HepG2 (cell line): ENCODE results near the gene MEMO1. TPM values are rescaled to one million over a fixed set of nuclear protein-coding genes. Genes with fewer than 3 reads are reported as not detected.

Source experiments
- EP300 ChIP-seq, 3 experiments: sonication (generic) in 1 of 3; formaldehyde crosslinking in 1 of 3; IDR thresholded peaks; 2 replicates each; pipeline versions ENCODE4 v1.5.1 to v1.6.1; 2011 to 2020; ENCODE audit warnings: low read depth in 2 of 3, low read length in 2 of 3, borderline replicate concordance in 1 of 3, improper control_type of control experiment in 1 of 3, mild to moderate bottlenecking in 1 of 3, missing genetic modification reagents in 1 of 3, moderate library complexity in 1 of 3
- FOXP1 ChIP-seq, 2 experiments: fragments of 450-650 bp in 1 of 2; IDR thresholded peaks; 2 replicates each; pipeline ENCODE4 v1.6.1; 2017 to 2018; ENCODE audit warnings: antibody characterized with exemption in 1 of 2
- HES4 ChIP-seq: sonication (generic); formaldehyde crosslinking; IDR thresholded peaks from 2 replicates; pipeline ENCODE4 v1.9.0; 2021; ENCODE audit warnings: mild to moderate bottlenecking, missing genetic modification reagents, borderline replicate concordance
- HMG20A ChIP-seq: IDR thresholded peaks from 2 replicates; pipeline ENCODE4 v1.6.1; 2016; ENCODE audit warnings: borderline replicate concordance
- HMGXB3 ChIP-seq: sonication (generic); formaldehyde crosslinking; IDR thresholded peaks from 2 replicates; pipeline ENCODE4 v1.4.0; 2020; ENCODE audit warnings: missing genetic modification reagents, borderline replicate concordance
- MEF2D ChIP-seq: sonication (generic); formaldehyde crosslinking; IDR thresholded peaks from 2 replicates; pipeline ENCODE4 v1.5.1; 2020; ENCODE audit warnings: mild to moderate bottlenecking, missing genetic modification reagents
- RARG ChIP-seq: sonication (generic); formaldehyde crosslinking; IDR thresholded peaks from 2 replicates; pipeline ENCODE4 v1.4.0; 2020; ENCODE audit warnings: low read depth, mild to moderate bottlenecking, missing genetic modification reagents
- SRSF1 ChIP-seq: fragments of 200-400 bp; formaldehyde crosslinking; optimal IDR thresholded peaks from 2 replicates; pipeline ENCODE3; 2017; ENCODE audit warnings: mild to moderate bottlenecking, low read depth, low read length, moderate library complexity
- TAF15 ChIP-seq: fragments of 200-400 bp; formaldehyde crosslinking; IDR thresholded peaks from one replicate; pipeline ENCODE4 v1.6.1; 2018; ENCODE audit warnings: mild to moderate bottlenecking, low read depth, low read length; ENCODE audit not compliant: poor library complexity, severe bottlenecking
- YEATS2 ChIP-seq: sonication (generic); formaldehyde crosslinking; IDR thresholded peaks from 2 replicates; pipeline ENCODE4 v1.4.0; 2020; ENCODE audit warnings: missing genetic modification reagents, borderline replicate concordance
- ZNF33B ChIP-seq: sonication (generic); formaldehyde crosslinking; IDR thresholded peaks from 2 replicates; pipeline ENCODE4 v1.5.1; 2020; ENCODE audit warnings: mild to moderate bottlenecking, missing genetic modification reagents
- ZNF496 ChIP-seq: sonication (generic); formaldehyde crosslinking; IDR thresholded peaks from 2 replicates; pipeline ENCODE4 v1.8.1; 2023; ENCODE audit warnings: mild to moderate bottlenecking, moderate library complexity, missing genetic modification reagents; ENCODE audit not compliant: insufficient replicate concordance
- ZNF598 ChIP-seq: sonication (generic); formaldehyde crosslinking; IDR thresholded peaks from 2 replicates; pipeline ENCODE4 v1.5.1; 2020; ENCODE audit warnings: mild to moderate bottlenecking, missing genetic modification reagents, borderline replicate concordance
- ZNF687 ChIP-seq: sonication (generic); formaldehyde crosslinking; IDR thresholded peaks from 2 replicates; pipeline ENCODE4 v1.5.1; 2020; ENCODE audit warnings: mild to moderate bottlenecking, missing genetic modification reagents, moderate library complexity
- polyA plus RNA-seq, 8 experiments: library from polyadenylated mRNA; depleted of rRNA in 3 of 8; stranded (reverse) in 7 of 8; unstranded in 1 of 8; fragments of >200 nt; fragmentation: Illumina TruSeq in 4 of 8; extraction: Trizol in 4 of 8; gene quantifications; 2 replicates each; pipeline versions ENCODE4 v1.2.1 to v1.2.3, GENCODE V29; 2011 to 2016; ENCODE audit warnings: low read depth in 4 of 8, missing spikeins in 1 of 8, mixed read lengths in 1 of 8; ENCODE audit not compliant: insufficient read depth in 1 of 8
- total RNA-seq, 5 experiments: library from RNA; depleted of rRNA; stranded (reverse); fragments of >200 nt; fragmentation: Illumina TruSeq; extraction: Trizol; gene quantifications; 2 replicates each; pipeline ENCODE4 v1.2.3, GENCODE V29; 2016; ENCODE audit warnings: low read depth in 1 of 5
- TF ChIP-seq, protein P1 (sequence below): sonication (generic); formaldehyde crosslinking; conservative IDR thresholded peaks from 2 replicates; pipeline ENCODE4 v1.5.0; 2020; ENCODE audit warnings: missing genetic modification reagents

Gene MEMO1
- total and polyA plus RNA-seq, 2 of the 13 experiments (the other 11 are each of a cell fraction or from before 2014, with no cell fraction given), result 69.8 to 81.6 TPM

DNA sequence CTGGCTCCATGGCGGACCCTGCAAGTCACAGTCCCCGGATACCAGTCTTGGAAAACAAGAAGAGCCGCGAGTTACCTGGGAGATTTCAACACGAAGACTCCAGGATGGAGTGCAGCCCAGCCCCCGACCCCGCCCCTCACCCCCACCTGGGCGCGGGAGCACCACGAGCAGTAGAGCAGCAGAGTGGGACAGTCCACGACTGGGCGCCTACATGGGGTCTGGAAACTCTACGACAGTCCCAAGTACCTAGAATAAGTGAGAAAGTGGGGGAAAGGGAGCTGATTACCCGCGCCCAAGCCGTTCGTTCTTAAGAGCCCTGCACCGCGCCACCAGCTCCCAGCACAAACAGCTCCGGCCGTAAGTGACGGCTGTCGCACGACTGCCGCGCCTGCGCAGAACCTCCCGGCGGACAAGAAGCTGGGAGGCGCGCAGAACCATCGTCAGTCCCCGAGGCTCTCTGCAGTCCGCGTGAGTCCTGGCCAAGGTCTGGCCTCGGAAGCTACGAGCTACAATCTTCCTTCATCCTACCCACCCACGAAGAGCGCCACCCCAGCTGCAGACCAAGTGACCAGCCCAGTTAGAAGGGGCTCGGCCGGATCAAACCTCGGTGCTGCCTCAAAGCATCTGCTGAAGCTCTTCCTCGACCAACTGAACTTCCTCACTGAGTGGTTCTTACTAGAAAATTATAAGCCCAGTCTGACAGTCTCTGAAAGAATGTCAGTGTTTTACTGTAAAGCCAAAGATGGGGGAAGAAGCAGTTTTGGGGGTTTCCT, 28.8 kb upstream of the MEMO1 start, which contains the start of gene DPY30 (continued):
- TF ChIP-seq ZNF687 (CRISPR knock-in tag) (peak; percentile 98), YEATS2 (peak; percentile 91), TAF15 (no peak), HMG20A (no peak), ZNF598 (CRISPR knock-in tag) (peak; percentile 96), HES4 (CRISPR knock-in tag) (peak; percentile 88), HMGXB3 (peak; percentile 48; the same call in 1 of the 2 replicates), RARG (CRISPR knock-in tag) (no peak), EP300 (IDR thresholded peaks at IDR 0.05; ENCODE audit: low read depth in 2 of 2, low read length in 2 of 2) (0 out of 4 replicates have a peak, but pooled peaks of 1 of the 2 experiments have one; percentile 21), EP300 (CRISPR knock-in tag; IDR thresholded peaks at IDR 0.05; ENCODE audit: borderline replicate concordance) (no peak), SRSF1 (peak; percentile 95), MEF2D (CRISPR knock-in tag) (peak; percentile 79), FOXP1 (IDR thresholded peaks at IDR 0.05) (no peak), FOXP1 (CRISPR knock-in tag; IDR thresholded peaks at IDR 0.05) (no peak), ZNF496 (CRISPR knock-in tag) (no peak), ZNF33B (CRISPR knock-in tag) (0 out of 2 replicates have a peak, but pooled peaks have one; percentile 54)
- TF ChIP-seq, protein P1, sequence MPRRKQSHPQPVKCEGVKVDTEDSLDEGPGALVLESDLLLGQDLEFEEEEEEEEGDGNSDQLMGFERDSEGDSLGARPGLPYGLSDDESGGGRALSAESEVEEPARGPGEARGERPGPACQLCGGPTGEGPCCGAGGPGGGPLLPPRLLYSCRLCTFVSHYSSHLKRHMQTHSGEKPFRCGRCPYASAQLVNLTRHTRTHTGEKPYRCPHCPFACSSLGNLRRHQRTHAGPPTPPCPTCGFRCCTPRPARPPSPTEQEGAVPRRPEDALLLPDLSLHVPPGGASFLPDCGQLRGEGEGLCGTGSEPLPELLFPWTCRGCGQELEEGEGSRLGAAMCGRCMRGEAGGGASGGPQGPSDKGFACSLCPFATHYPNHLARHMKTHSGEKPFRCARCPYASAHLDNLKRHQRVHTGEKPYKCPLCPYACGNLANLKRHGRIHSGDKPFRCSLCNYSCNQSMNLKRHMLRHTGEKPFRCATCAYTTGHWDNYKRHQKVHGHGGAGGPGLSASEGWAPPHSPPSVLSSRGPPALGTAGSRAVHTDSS (CRISPR knock-in tag), result 0 out of 2 replicates have a peak, but pooled peaks have one; percentile 66
